GM19438 (cell line): ENCODE results near the gene STUM.
"Not testable (repeated sequence)": the region's sequence is repeated elsewhere in the genome, so short reads cannot be mapped to it uniquely, and the experiment has no call there.

Experiments used
- ATAC-seq: cut with Tn5 transposase; IDR thresholded peaks from one replicate; pipeline ENCODE4 v1.9.1; 2021; ENCODE audit warnings: low read depth; ENCODE audit not compliant: unreplicated experiment

STUM gene

DNA sequence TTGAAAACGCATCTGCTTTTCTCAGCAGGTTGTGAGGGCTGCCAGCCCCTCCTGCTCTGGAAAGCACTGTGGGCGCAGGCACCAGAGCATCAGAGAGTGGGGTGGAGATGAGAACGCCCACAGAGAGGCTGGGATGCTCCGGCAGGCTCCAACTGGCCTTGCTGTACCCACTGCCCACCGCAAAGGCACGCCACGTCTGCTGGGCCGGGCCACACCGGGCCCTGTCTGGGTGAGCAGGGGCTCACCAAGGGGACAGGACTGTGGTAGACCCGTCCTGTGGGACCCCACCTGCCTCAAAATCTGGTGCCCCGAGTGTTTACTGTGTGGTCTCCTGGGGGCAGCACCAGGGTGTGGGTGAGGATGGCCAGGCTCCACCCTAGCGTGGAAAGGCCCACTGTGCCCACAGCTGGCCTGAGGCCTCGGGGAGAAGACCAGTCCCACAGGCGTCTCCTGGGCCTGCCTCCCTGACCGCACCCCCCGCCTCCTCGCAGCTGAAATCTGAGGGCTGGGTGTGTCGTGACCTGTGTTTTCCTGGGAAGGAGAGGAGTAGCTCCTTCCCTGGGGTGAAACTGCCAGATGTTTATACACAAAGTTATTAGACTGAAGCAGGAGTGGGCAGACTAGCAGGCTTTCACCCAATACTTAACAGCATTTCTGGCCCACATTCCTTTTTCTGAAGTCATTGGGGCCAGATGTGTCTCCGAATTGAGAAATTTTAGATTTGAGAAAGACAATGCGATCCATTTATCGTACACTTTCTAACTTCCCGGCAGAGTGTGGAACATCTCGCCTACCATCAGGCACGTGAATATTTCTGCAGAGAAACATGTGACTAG lies 53.8 kb downstream of the STUM start:
- no peak for ATAC-seq

DNA sequence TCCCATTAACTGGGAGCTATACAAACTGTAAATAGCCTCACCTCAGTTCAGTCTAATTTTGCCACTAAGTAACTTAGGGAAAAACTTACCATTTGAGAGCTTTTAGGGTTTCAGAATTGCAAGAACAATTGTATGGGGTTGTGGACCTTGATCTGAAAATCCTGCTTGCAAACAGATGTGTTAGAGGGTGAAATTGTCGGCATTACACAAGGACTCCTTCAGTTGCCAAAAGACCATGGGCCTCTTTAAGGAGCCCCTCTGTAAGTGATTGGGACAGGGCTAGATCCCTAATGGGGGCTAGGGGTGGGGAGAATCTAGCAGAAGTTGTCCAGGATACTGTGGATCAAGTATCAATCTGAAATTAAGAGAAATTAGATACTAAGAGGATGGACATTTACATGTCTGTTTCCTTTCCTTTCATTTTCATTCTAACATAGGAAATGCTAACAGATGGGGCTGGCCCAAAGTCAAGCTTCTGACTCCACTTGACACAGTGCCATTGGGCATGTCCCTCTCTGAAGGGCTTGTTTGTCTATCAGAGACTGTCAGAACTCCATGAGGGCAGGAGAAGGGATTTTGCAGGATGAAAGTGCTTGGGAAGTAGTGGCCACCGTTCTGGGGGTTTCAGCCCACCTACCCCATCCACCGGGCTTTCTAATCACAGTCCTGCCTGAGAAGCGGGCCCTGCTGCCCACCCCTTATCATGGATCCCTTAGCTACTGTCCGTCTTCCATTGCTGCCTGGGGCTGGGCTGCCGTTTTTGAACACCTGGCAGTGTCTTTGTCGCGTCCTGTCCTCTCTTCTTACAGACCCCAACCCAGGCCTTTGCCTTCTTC lies 54.7 kb downstream of the STUM start:
- no peak for ATAC-seq

DNA sequence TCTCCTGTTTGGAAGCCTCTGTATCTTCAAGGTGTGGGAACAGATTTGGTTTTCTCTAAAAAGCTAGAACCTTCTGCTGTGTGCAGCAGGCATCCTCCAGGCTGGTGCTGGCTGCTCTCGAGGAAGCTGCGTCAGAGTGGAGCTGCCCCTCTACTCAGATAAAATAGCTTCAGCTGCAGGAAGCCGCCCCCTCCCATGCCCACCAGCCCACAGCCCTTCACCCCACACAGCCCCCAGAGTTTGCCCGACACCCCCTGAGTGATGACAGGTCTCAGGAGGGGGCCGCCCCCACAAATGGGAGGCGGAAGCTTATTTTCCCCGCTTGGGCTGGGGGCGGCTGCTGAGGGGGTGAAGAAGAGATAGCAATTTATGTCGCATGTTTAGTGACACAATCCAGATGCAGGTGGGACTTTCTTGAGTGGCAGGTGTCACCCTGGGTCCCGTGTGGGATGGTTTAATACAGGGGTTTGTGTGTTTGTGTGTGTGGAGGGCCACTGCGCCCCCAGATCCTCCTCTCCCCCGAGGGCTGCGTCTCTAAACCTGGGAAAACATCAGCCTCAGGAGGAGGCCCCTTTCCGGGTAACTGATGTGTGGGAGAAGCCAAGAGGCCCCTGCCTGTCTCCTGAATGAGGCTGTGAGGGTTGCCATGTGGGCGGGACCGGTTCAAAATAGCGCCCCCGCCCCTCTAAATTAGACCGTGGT lies 55.4 kb downstream of the STUM start:
- ATAC-seq = no peak

DNA sequence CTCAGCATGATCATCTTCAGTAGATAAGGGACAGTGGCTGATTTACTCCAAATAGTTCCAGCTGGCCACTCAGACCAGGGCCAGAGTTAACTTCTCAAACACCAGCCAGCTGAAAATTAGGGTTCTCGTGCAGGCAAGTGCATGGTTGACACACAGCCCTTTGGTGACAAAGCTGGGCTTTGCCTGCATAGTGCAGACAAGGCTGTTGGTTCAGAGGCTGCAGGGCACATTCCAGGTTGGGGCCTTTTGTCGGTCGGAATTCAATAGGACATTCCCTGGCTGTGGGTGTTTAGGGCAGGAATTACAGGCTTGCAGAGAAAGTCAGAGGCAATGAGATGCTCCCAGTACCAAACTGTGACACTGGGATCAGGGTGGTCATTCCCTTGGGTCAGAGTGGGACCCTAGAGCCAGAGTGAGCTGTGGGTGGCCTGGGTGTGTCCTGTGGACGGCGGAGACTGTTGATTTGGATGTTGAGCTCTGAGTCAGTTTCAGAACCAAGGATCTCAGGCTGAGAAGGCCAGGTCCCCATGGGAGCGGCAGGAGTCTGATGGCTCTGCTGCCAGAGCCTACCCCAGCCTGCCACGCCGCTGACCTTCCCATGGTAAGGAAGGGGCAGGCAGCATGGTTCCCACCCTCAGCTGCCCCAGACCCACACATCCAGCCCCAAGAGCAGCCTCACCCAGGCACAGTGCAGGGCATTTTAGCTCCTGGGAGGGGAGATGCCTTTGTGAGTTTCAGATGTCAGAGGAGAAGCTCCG lies 56.2 kb downstream of the STUM start:
- ATAC-seq = no peak

DNA sequence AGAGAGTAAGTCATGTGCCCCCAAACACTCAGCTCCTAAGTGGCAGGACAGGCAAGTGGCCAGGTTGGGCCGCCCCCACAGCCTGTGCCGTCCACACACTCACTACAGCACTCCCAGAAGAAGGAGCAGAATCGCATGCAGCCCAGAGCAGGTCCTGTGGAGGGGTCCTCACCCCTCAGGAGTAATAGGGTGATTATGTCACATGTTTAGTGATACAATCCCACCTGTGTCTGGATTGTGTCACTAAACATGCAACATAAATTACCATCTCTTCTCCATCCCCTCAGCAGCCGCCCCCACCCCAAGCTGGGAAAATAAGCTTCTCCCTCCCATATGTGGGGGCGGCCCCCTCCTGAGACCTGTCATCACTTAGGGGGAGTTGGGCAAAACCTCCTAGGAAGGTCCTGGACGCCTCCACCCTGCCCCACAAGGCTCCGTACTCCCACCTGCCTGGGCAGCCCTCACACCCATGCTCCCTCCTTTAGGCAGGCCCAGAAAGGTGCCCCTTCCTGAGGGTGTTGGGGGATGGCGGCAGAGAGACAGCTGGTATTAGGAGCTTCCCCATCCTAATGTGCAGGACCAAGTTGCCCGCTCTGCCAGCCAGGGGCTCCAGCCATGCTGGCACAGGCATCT lies 56.9 kb downstream of the STUM start:
- ATAC-seq = no peak

DNA sequence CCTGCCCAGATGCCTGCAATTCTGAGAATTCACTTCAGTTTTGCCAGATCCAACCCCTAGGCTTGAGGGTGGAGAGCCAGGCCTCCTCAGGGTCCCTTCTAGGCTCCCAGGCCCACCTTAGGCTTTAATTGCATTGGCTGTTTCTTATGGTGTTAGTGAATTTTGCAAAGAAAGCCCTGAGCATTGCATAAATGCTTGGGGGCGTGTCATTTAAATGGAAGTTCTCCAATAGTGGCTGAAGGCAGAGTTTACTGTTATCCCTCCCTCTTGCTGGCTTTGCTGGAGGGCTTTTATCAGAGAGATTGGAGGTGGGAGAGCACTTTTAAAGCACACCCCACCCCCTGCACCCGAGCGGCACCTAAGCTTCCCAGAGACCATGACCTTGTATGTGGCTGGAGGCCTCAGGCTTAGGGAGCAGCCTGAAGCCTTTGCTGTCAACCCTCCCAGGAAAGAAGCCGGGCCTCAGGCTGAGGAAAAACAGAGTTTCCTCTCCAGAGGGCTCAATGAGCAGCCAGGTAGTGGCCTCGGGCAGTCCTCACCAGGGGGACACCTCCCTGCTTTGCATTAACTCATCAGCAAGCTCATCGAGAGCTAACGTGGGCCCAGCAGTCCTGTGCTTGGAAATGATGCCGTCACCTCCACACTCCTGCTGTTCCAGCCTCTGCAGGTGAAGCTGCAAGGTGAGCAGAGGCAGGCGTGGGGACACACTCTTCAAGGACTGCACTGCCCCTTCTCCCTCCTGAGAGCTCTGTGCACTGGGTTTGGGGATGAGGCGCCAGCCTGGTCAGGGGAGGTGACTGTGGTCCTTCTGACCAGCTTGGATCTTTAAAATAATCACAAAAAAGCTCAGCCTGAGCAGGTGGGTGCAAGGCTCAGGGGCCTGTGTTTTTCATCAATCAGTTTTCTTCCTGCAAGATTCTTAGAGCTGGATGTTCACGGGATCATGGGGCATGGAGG lies 58.0 kb downstream of the STUM start:
- ATAC-seq = no peak

DNA sequence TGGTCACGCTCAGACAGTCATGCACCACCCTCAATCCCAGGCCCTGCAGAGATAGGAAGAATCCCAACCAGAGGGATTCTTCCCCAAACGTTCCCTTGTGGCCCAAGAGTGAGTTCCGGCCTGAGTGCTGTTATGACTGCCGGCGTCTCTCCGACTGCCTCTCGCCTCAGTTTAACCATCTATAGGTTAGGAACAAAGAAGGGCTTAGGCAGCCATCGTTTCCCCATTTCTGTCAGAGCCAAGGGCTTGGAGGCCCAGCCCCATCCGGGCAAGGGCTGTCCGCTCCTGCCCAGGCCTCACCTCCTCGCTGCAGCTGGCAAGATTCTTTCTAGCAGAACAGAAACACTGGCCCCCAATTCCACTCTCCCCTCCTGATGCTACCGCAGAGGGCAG lies 58.7 kb downstream of the STUM start:
- ATAC-seq = no peak

DNA sequence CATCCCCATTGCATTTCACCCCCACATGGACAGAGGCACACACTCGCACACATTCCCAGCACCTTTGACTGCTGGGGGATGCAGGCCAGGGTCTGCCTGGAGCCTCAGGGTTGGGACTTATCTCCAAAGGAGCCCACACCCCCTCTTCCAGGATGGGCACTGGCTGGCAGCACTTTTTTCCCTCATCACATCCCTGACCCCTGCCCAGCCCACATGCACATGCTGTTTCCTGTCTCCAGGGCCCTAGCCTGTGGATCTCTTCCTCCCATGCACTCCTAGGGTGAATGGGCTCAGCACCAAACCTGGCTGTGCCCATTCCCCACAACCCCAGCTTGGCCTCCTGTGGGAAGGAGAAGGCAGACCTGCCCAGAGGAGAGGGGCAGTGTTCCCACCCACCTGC lies 59.3 kb downstream of the STUM start:
- ATAC-seq = no peak

DNA sequence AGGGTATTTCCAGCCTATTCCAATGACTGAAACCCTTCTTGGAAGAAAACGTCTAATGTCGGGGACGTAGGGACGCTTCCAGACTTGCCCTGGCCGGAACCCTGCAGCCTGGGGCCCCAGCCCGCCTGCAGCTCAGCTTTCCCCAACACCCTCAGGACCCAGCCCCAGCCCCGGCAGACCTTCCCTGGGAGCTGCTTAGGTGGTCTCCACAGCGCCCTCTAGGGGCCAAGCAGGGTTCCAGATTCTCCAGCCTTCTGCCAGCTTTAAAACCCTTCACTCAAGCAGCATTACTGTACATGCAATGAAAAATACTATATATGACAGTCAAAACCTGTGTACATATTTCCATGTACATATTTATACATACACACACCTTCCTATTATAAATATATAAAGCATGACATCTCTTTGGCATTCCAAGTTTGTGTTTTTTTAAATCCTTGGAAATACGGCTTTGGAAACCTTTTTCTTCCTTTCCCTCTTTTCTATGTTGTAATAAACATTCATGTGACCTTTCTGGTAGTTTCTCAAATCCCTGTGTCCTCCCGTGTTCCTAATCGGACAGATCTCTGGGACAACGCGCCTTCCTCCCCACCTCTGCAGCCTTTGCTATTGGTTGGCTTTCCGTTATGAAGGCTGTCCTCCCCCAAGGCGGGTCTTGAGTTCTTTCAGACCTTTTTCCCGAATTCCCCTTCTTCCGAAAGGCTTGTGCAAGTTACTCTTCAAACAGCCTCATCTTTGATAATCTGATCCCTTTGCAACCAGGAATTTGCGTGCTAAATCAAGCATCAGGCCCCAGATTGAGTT lies 60.3 kb downstream of the STUM start:
- no peak for ATAC-seq

DNA sequence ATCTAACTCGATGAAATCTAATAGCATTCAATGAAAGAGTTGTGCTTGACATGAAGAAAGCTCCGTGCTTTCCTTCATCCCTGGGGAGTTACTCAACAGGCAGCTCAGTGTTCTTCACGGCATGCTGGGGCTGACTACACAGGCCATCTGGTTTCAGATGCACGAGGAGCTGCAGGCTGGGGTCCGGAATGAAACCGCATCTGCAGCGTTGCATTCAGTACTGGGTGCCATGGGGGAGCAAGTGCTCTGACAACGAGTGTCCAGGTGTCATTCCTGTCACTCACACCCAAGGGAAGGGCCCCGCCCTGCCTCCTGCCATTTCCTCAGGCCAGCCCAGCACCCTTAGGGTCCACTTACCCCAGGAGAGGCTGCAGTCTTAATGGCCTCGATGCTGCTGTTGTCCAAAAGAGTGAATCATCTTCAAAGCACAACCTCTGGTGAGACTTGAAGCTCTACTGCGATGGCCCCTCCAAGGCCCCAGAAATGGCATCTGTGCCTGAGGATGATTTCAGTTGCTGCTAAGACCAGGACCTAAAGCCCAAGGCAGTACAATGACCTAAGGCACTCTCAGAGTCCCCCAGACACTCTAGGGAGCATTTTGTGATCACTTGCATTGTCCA lies 61.4 kb downstream of the STUM start:
- ATAC-seq = no peak

DNA sequence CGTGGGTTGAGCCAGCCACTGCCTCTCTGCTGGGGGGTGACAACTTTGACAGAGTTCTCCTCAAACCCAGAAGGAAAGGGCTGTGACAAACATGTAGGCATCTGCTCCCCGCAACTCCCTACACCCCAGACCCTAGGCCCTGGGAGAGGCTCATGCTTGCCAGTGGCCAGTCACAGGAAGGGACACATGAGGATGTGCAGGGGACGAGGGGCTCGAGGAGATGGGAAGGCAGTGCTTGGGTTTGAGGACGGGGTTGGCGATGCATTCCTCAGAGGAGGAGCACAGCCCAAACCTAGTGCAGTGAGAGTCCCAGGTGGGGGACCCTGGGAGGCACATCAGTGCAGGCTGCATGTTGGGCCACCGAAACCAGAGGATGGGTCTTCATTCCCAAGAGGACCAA lies 62.1 kb downstream of the STUM start:
- no peak for ATAC-seq

DNA sequence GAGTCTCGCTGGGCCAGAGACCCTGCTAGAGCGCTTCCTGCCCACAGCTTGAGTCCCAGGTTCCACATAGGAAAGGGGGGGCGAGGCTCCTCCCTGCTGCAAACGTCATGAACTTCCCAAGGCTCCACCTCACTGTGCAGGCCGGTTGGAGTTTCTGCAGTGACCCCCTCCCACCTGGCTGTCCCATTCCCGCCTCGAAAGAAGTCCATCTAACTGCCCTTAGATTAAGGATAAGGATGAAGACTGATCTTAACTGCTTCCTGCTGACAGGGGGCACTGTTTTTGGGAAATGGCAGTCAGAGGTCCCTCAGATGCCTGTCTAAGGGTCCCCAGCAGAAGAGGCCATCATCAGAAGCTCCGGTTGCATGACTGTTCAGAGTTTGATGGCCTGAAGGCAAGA lies 62.7 kb downstream of the STUM start:
- ATAC-seq = no peak

DNA sequence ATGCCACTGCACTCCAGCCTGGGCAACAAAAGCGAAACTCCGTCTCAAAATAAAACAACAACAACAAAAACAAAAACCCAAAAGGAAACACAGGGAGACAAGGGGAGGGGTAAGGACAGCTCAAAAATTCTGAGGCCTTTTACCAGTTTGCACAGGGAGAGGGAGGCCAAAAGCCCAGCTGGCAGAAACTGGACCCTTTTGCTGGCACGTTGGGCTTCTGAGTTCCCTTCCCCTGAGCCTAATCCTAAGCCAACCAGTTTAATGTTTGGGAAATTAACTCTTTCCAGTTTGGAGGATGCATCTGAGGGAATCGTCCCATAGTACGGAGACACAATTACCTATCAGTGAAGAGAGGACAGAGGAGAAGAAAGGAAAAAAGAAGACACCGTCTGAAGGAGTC lies 63.4 kb downstream of the STUM start:
- ATAC-seq = not testable (repeated sequence)

DNA sequence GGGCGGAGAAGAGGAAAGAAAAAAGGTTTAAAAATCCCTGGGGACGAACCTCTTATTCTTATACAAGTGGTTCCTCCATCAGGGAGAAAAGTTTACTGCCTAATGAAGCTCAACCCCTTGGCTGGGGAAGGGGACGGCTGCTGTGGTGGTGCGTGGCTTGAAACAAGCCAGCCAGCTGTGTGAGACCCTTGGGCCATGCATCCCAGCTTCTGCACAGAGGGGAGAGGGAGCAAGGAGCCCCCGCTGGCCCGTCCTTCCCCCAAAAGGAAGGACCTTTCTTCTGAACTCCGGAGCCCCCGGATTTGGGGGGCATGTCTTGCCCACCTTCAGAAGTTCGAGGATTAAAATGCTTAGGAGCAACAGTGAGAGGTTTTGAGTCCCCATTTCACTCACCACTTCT lies 67.3 kb downstream of the STUM start:
- no peak for ATAC-seq

DNA sequence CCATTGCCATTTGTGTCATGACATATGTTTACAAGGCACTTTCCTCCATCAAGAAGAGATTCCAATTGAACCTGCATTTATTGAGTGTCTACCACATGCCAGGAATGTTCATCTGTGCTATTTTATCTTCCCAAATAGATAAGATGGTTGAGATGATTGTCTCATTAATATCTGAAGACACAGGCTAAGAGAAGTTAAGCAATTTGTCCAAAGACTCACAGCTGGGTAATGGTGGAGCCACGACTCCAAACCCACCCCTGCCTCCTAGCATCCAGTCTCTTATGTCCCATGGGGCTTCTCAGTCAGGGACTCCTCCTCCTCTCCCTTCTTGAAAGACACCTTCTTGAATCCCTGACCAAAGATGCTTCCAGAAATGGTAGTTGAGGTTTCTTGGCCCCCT lies 68.1 kb downstream of the STUM start:
- no peak for ATAC-seq

DNA sequence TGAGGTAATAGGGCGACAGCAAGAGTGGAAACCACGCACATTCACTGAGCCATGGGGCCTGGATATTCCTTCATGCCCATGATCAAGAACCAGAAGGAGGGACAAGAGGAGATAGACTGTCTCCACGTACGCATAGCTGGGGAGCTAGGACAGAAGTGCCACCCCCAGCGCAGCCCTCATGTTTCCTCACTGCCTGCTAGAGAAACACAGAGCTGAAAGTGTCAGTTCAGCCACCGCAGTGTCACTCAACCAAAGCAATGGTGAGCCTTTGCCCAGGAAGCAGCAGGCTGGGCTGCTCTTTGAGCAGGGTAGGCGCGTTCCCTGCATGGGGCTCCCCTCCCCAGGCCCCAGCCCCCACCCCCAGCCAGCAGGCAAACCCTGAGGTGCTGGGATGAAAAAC lies 68.5 kb downstream of the STUM start:
- ATAC-seq = no peak

DNA sequence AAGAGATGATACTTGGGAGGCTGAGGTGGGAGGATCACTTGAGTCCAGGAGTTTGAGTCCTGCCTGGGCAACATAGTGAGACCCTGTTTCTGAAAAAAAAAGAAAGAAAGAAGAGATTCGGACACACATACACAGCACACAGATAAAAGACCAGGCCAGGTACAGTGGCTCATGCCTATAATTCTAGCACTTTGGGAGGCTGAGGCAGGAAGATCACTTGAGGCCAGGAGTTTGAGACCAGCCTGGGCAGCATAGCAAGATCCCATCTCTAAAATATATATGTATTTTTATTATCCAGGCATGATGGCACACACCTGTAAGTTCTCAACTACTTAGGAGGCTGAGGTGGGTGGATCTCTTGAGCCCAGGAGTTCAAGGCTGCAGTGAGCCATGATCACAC lies 69.2 kb downstream of the STUM start:
- ATAC-seq = not testable (repeated sequence)

DNA sequence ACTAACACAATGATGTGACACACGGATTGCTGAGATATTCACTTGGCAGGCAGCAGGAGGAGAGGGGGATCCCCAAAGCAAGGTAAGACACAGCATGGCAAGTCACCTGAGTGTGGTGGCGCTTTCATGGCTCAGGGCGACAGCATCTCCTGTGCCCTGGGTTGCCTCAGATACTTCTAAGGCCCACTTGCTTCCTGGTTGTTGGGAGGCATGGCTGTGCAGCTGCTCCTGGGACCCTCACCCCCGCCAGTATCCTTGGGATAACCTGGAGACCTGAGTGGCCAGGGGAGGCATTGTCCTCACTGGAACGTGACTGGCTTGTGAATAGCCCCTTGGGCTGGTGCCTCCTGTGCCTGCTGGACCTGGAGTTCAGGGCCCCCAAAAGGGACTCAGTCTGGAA lies 69.8 kb downstream of the STUM start:
- no peak for ATAC-seq
